H1 (cell line): ENCODE data around the gene TMSB15B. TPM values are rescaled to one million over a fixed set of nuclear protein-coding genes. Genes with fewer than 3 reads are reported as not detected.
A peak's percentile ranks its signal among the peaks of the same experiment; 100 is the strongest.

Experiments
- CTCF ChIA-PET: fragments of 300-600 bp; sonication (Branson Sonifier 250); formaldehyde crosslinking; loops from one replicate; lab custom pipeline; 2021; ENCODE audit not compliant: partially characterized antibody; lab: Charles Lee
- POLR2A ChIA-PET: fragments of 300-600 bp; sonication (Branson Sonifier 250); formaldehyde crosslinking; loops from one replicate; lab custom pipeline; 2021; ENCODE audit warnings: inconsistent platforms; ENCODE audit not compliant: partially characterized antibody; lab: Charles Lee
- DNase-seq, 2 experiments: peaks; one replicate each; pipeline versions ENCODE4 v3.0.0 to v3.0.0-alpha.2; 2010 to 2022; ENCODE audit warnings: low spot score in 2 of 2, low read depth in 1 of 2, mixed read lengths in 1 of 2
- FAIRE-seq: peaks from 2 replicates; lab custom pipeline; 2011; peaks lifted over from hg19 to GRCh38; lab: Jason Lieb, UNC
- H2AFZ ChIP-seq: 2 replicates; pipeline ENCODE4 v1.8.1; 2012; ENCODE audit warnings: low read length, inconsistent platforms
- H2AK5ac ChIP-seq: 2 replicates; pipeline ENCODE4 v1.6.1; 2013; ENCODE audit warnings: low read depth, low read length
- H2BK120ac ChIP-seq: replicated peaks from 2 replicates; pipeline ENCODE3; 2013; ENCODE audit warnings: low read depth, low read length, inconsistent platforms
- H2BK12ac ChIP-seq: 2 replicates; pipeline ENCODE4 v1.6.1; 2013; ENCODE audit warnings: low read depth, low read length
- H2BK15ac ChIP-seq: 2 replicates; pipeline ENCODE4 v1.6.1; 2013; ENCODE audit warnings: low read length
- H2BK20ac ChIP-seq: 2 replicates; pipeline ENCODE4 v1.6.1; 2013; ENCODE audit warnings: low read length
- H2BK5ac ChIP-seq: 2 replicates; pipeline ENCODE4 v1.6.1; 2013; ENCODE audit warnings: low read depth, low read length
- H3K14ac ChIP-seq: 2 replicates; pipeline ENCODE4 v1.6.1; 2013; ENCODE audit warnings: inconsistent platforms; ENCODE audit not compliant: insufficient read length
- H3K18ac ChIP-seq: 2 replicates; pipeline ENCODE4 v1.6.1; 2013; ENCODE audit warnings: low read length; ENCODE audit errors: extremely low read depth
- H3K23ac ChIP-seq: 2 replicates; pipeline ENCODE4 v1.6.1; 2013; ENCODE audit warnings: inconsistent platforms; ENCODE audit not compliant: insufficient read length
- H3K23me2 ChIP-seq: 2 replicates; pipeline ENCODE4 v1.6.1; 2013; ENCODE audit warnings: low read depth, low read length
- H3K27ac ChIP-seq: 2 replicates; pipeline ENCODE4 v1.6.1; 2011; ENCODE audit warnings: low read depth, low read length, inconsistent platforms
- H3K27me3 ChIP-seq, 4 experiments: replicated peaks in 1 of 4; 1 replicate in 1 of 4; 2 replicates in 3 of 4; pipeline versions ENCODE4 v1.6.1 to v1.8.1; 2011 to 2013; ENCODE audit warnings: low read length in 3 of 4, mild to moderate bottlenecking in 3 of 4, inconsistent platforms in 2 of 4, mixed read lengths in 2 of 4, moderate library complexity in 1 of 4; ENCODE audit not compliant: control insufficient read depth in 3 of 4, insufficient read depth in 3 of 4; ENCODE audit errors: extremely low read depth in 1 of 4
- H3K36me3 ChIP-seq, 4 experiments: 2 replicates each; pipeline versions ENCODE4 v1.6.1 to v1.8.1; 2011 to 2013; ENCODE audit warnings: mild to moderate bottlenecking in 4 of 4, low read length in 3 of 4, moderate library complexity in 2 of 4, control low read depth in 1 of 4, inconsistent platforms in 1 of 4; ENCODE audit not compliant: insufficient read depth in 4 of 4, control insufficient read depth in 2 of 4
- H3K4ac ChIP-seq: replicated peaks from 2 replicates; pipeline ENCODE3; 2013; ENCODE audit warnings: low read length, low read depth, mixed read lengths, inconsistent platforms; ENCODE audit not compliant: insufficient read length
- H3K4me1 ChIP-seq, 4 experiments: replicated peaks in 1 of 4; 1 replicate in 1 of 4; 2 replicates in 3 of 4; pipeline versions ENCODE4 v1.6.1 to v1.8.1; 2011 to 2013; ENCODE audit warnings: low read length in 3 of 4, inconsistent platforms in 2 of 4, mixed read lengths in 1 of 4; ENCODE audit not compliant: insufficient read depth in 4 of 4, control insufficient read depth in 3 of 4
- H3K4me2 ChIP-seq, 2 experiments: 2 replicates each; pipeline versions ENCODE4 v1.6.1 to v1.8.1; 2011 to 2013; ENCODE audit warnings: low read depth in 2 of 2, low read length in 2 of 2, control low read depth in 1 of 2, inconsistent platforms in 1 of 2, mild to moderate bottlenecking in 1 of 2; ENCODE audit not compliant: insufficient read depth in 1 of 2
- H3K4me3 ChIP-seq, 4 experiments: fragments of 200-600, 300-600 bp in 1 of 4; sonication (generic), shearing (Covaris generic), sonication (Bioruptor Twin) in 1 of 4; 2 replicates each; pipeline versions ENCODE4 v1.5.1 to v1.8.1; 2011 to 2016; ENCODE audit warnings: low read length in 4 of 4, low read depth in 3 of 4, control low read depth in 2 of 4, inconsistent platforms in 2 of 4, mild to moderate bottlenecking in 2 of 4, mixed read lengths in 1 of 4, moderate library complexity in 1 of 4; ENCODE audit not compliant: insufficient read depth in 2 of 4; ENCODE audit errors: extremely low read depth in 1 of 4
- H3K56ac ChIP-seq: replicated peaks from 2 replicates; pipeline ENCODE3; 2013; ENCODE audit warnings: low read depth, mild to moderate bottlenecking, mixed read lengths, low read length, inconsistent platforms; ENCODE audit not compliant: insufficient read length
- H3K79me1 ChIP-seq: 2 replicates; pipeline ENCODE4 v1.6.1; 2013; ENCODE audit warnings: low read depth, low read length, control low read depth
- H3K79me2 ChIP-seq, 2 experiments: 2 replicates each; pipeline versions ENCODE4 v1.6.1 to v1.8.1; 2012 to 2013; ENCODE audit warnings: low read length in 2 of 2, mild to moderate bottlenecking in 2 of 2, inconsistent platforms in 1 of 2; ENCODE audit not compliant: insufficient read depth in 2 of 2, control insufficient read depth in 1 of 2
- H3K9ac ChIP-seq, 4 experiments: replicated peaks in 1 of 4; 1 replicate in 1 of 4; 2 replicates in 3 of 4; pipeline versions ENCODE4 v1.6.1 to v1.8.1; 2011 to 2013; ENCODE audit warnings: low read depth in 3 of 4, low read length in 3 of 4, control low read depth in 2 of 4, mild to moderate bottlenecking in 2 of 4, moderate library complexity in 2 of 4, inconsistent platforms in 1 of 4; ENCODE audit errors: extremely low read depth in 1 of 4
- H3K9me3 ChIP-seq, 2 experiments: 2 replicates each; pipeline versions ENCODE4 v1.6.1 to v1.8.1; 2012 to 2013; ENCODE audit warnings: mild to moderate bottlenecking in 2 of 2, moderate library complexity in 2 of 2, control low read depth in 1 of 2, inconsistent platforms in 1 of 2, low read depth in 1 of 2, low read length in 1 of 2, mixed read lengths in 1 of 2; ENCODE audit not compliant: insufficient read depth in 2 of 2
- H4K20me1 ChIP-seq, 2 experiments: replicated peaks in 1 of 2; 2 replicates each; pipeline versions ENCODE3 to v1.8.1; 2011 to 2013; ENCODE audit warnings: inconsistent platforms in 2 of 2, low read length in 2 of 2, mild to moderate bottlenecking in 1 of 2; ENCODE audit not compliant: insufficient read depth in 2 of 2, control insufficient read depth in 1 of 2
- H4K5ac ChIP-seq: 2 replicates; pipeline ENCODE4 v1.6.1; 2013; ENCODE audit warnings: low read length, low read depth, mixed read lengths, inconsistent platforms; ENCODE audit not compliant: insufficient read length
- H4K8ac ChIP-seq: 2 replicates; pipeline ENCODE4 v1.8.0; 2013; ENCODE audit warnings: mild to moderate bottlenecking, moderate library complexity, low read length, inconsistent platforms; ENCODE audit not compliant: insufficient read depth; ENCODE audit errors: extremely low read depth
- H4K91ac ChIP-seq: replicated peaks from 2 replicates; pipeline ENCODE3; 2013; ENCODE audit warnings: low read length, mixed read lengths, inconsistent platforms; ENCODE audit not compliant: insufficient read length
- ATF3 ChIP-seq: IDR thresholded peaks from 2 replicates; pipeline ENCODE4 v1.6.1; 2011; ENCODE audit warnings: low read depth, mild to moderate bottlenecking, low read length; ENCODE audit not compliant: insufficient read depth
- CTCF ChIP-seq, 3 experiments: IDR thresholded peaks; 1 replicate in 2 of 3; 2 replicates in 1 of 3; pipeline versions ENCODE4 v1.5.1 to v1.6.1; 2011; ENCODE audit warnings: low read length in 3 of 3, mild to moderate bottlenecking in 3 of 3, inconsistent platforms in 2 of 3, low read depth in 1 of 3, moderate library complexity in 1 of 3; ENCODE audit not compliant: insufficient read depth in 1 of 3; ENCODE audit errors: control extremely low read depth in 1 of 3
- EP300 ChIP-seq, 2 experiments: IDR thresholded peaks; 1 replicate in 1 of 2; 2 replicates in 1 of 2; pipeline ENCODE4 v1.6.1; 2011 to 2012; ENCODE audit warnings: low read depth in 2 of 2, low read length in 2 of 2, mild to moderate bottlenecking in 2 of 2, borderline replicate concordance in 1 of 2, inconsistent platforms in 1 of 2, moderate library complexity in 1 of 2
- HDAC2 ChIP-seq, 2 experiments: fragments of 300-600 bp in 1 of 2; sonication (generic) in 1 of 2; IDR thresholded peaks; 2 replicates each; pipeline ENCODE4 v1.6.1; 2011 to 2012; ENCODE audit warnings: low read depth in 2 of 2, low read length in 2 of 2, mild to moderate bottlenecking in 2 of 2, moderate library complexity in 2 of 2, borderline replicate concordance in 1 of 2, inconsistent platforms in 1 of 2
- MAFK ChIP-seq: IDR thresholded peaks from 2 replicates; pipeline ENCODE4 v1.6.1; 2012; ENCODE audit warnings: low read depth, mild to moderate bottlenecking, improper control_type of control experiment, low read length
- POLR2A ChIP-seq, 2 experiments: IDR thresholded peaks; 1 replicate in 1 of 2; 2 replicates in 1 of 2; pipeline ENCODE4 v1.6.1; 2011; ENCODE audit warnings: low read depth in 2 of 2, low read length in 2 of 2, mild to moderate bottlenecking in 2 of 2; ENCODE audit errors: control extremely low read depth in 1 of 2
- SIX5 ChIP-seq: IDR thresholded peaks from 2 replicates; pipeline ENCODE4 v1.6.1; 2011; ENCODE audit warnings: mild to moderate bottlenecking, low read depth, low read length
- SP1 ChIP-seq: IDR thresholded peaks from 2 replicates; pipeline ENCODE4 v1.6.1; 2011; ENCODE audit warnings: low read depth, low read length
- TEAD4 ChIP-seq: IDR thresholded peaks from 2 replicates; pipeline ENCODE4 v1.6.1; 2012; ENCODE audit warnings: low read depth, low read length, inconsistent platforms, mixed read lengths
- ZNF274 ChIP-seq: IDR thresholded peaks from 2 replicates; pipeline ENCODE4 v1.7.0; 2012; ENCODE audit warnings: low read length, borderline replicate concordance; ENCODE audit errors: extremely low read depth
- WGBS, 2 experiments: shearing (Covaris generic) in 1 of 2; methylation state at CpG; one replicate each; pipeline versions ENCODE4 v1.1.6 to v1.1.7; 2013 to 2015; ENCODE audit warnings: low lambda C conversion rate in 2 of 2, mixed read lengths in 2 of 2, inconsistent platforms in 1 of 2, low coverage in 1 of 2, missing lambda C conversion rate in 1 of 2; ENCODE audit not compliant: insufficient replicate concordance in 2 of 2, insufficient coverage in 1 of 2, insufficient read length in 1 of 2; ENCODE audit errors: extremely low coverage in 1 of 2, missing lambda C conversion rate in 1 of 2; 5-methylcytosine and 5-hydroxymethylcytosine counted together
- polyA plus RNA-seq, 7 experiments: library from polyadenylated mRNA; depleted of rRNA in 3 of 7; stranded (reverse) in 5 of 7; unstranded in 2 of 7; fragments of >200 nt in 5 of 7; fragments of 200-250 nt in 2 of 7; gene quantifications; 1 replicate in 5 of 7; 2 replicates in 1 of 7; 4 replicates in 1 of 7; pipeline versions ENCODE4 v1.2.1 to v1.2.3, GENCODE V29; 2011 to 2013; ENCODE audit warnings: missing spikeins in 2 of 7, mixed read lengths in 2 of 7
- total RNA-seq: library from RNA; stranded (reverse); fragmentation: NEBNext Ultra II Directional; extraction: Animal tissue kit (Norgen Biotek cat#: 25700); gene quantifications from 2 replicates; pipeline ENCODE4 v1.2.1, GENCODE V29; 2021

Gene TMSB15B
- total and polyA plus RNA-seq, 2 of the 8 experiments (the other 6 are each of a cell fraction or from before 2014, with no cell fraction given): 11.7 to 12.1 TPM

- no peaks in the 10 kb centered on the region for H3K9me3 ChIP-seq
- H2AFZ ChIP-seq: peak overlapping the region; percentile 98
- peak overlapping the region; percentile 61 to 77 (median 67) for H3K4me3 ChIP-seq
- peak overlapping the region; percentile 44; the same call in 1 of the 2 replicates for H2BK5ac ChIP-seq
- H3K4ac ChIP-seq: no peak overlapping the region
- no peak overlapping the region for H2BK15ac ChIP-seq
- H2BK12ac ChIP-seq: peak overlapping the region; percentile 68; the same call in 1 of the 2 replicates
- no peak overlapping the region for H3K14ac ChIP-seq
- no peak for DNase-seq
- no peaks in the 10 kb centered on the region for H3K27me3 ChIP-seq
- H3K79me1 ChIP-seq: no peaks in the 10 kb centered on the region
- no peaks in the 10 kb centered on the region for H4K20me1 ChIP-seq
- no peak overlapping the region for H2AK5ac ChIP-seq
- 0% methylated on average over 3 of the region's 10 CpGs; no CpG with 5 or more reads in 1 of the 2 experiments for WGBS, 2 experiments
- peak overlapping the region; percentile 10 for H3K56ac ChIP-seq
- FAIRE-seq: no peak
- H3K4me2 ChIP-seq: peak overlapping the region; percentile 83 to 84
- peaks cover 0 to 4% (median 0%) of the 10 kb centered on the region in 4 experiments; a peak in 1 of 7 replicates for H3K4me1 ChIP-seq
- H3K18ac ChIP-seq: peak overlapping the region; percentile 48
- H3K23ac ChIP-seq: no peak overlapping the region
- peak overlapping the region; percentile 42 to 82 (median 58) for H3K9ac ChIP-seq
- H3K79me2 ChIP-seq: no peaks in the 10 kb centered on the region
- peak overlapping the region; percentile 28 for H4K5ac ChIP-seq
- H4K91ac ChIP-seq: no peak overlapping the region
- ChIA-PET CTCF (interaction anchor here (0.8 to 1.0 kb wide), 3 partner anchors 59 to 194 kb away, joined by 3 read pairs; no protein-coding TSS in a partner anchor), POLR2A (interaction anchor here (1.0 to 1.2 kb wide), 4 partner anchors 10 to 194 kb away, joined by 3 to 6 read pairs (median 5); partner anchors contain the start of gene ZCCHC18)
- peaks cover 3% of the 10 kb centered on the region; the same call in 1 of the 2 replicates for H3K23me2 ChIP-seq
- H3K27ac ChIP-seq: no peak overlapping the region; the same call in 1 of the 2 replicates
- no peak overlapping the region for H2BK20ac ChIP-seq
- H3K36me3 ChIP-seq: no peaks in the 10 kb centered on the region
- H2BK120ac ChIP-seq: no peak overlapping the region
- no peak overlapping the region; the same call in 1 of the 2 replicates for H4K8ac ChIP-seq
- TF ChIP-seq SP1: no peak
- no peak for TF ChIP-seq TEAD4
- TF ChIP-seq HDAC2 (IDR thresholded peaks at IDR 0.05; ENCODE audit: borderline replicate concordance in 1 of 2, low read depth in 2 of 2, low read length in 2 of 2): no peak
- TF ChIP-seq ZNF274: no peak
- no peak for TF ChIP-seq SIX5
- TF ChIP-seq CTCF (IDR thresholded peaks at IDR 0.05; ENCODE audit: control extremely low read depth in 1 of 3, insufficient read depth in 1 of 3, low read depth in 1 of 3, low read length in 3 of 3): peak in 2 of 3 experiments; percentile 4 to 28; a peak in 2 of 4 replicates
- no peak for TF ChIP-seq ATF3
- TF ChIP-seq POLR2A (IDR thresholded peaks at IDR 0.05; ENCODE audit: control extremely low read depth in 1 of 2, low read depth in 2 of 2, low read length in 2 of 2): no peak
- no peak for TF ChIP-seq EP300 (IDR thresholded peaks at IDR 0.05; ENCODE audit: borderline replicate concordance in 1 of 2, low read depth in 2 of 2, low read length in 2 of 2)
- TF ChIP-seq MAFK: no peak
Measured at GRCh38 chrX:103919270-103919637, 43.2 kb upstream of the TMSB15B start.
